ENCODE results near the gene JAKMIP1. TPM values are rescaled to one million over a fixed set of nuclear protein-coding genes. Genes with fewer than 3 reads are reported as not detected.

The JAKMIP1 gene
- total RNA-seq, 4 donors from 2014 or later: 0.26 to 0.48 TPM; not detected in 2

- H3K27me3 ChIP-seq: no peaks in the 10 kb centered on the region
- TF ChIP-seq POLR2A (IDR thresholded peaks at IDR 0.05): no peak
- TF ChIP-seq CTCF (IDR thresholded peaks at IDR 0.05): no peak
- H3K4me1 ChIP-seq: no peaks in the 10 kb centered on the region
- no peak overlapping the region for H3K27ac ChIP-seq
- no peak for DNase-seq
- no peak overlapping the region for H3K4me3 ChIP-seq
- no peaks in the 10 kb centered on the region for H3K9me3 ChIP-seq
- intact Hi-C loops (cut with DNase I; ENCODE audit: low total_unique reads): no loop called here
- no peaks in the 10 kb centered on the region for H3K36me3 ChIP-seq
Observed at GRCh38 chr4:6114181-6114580, 86.2 kb downstream of the JAKMIP1 start.

- DNase-seq: no peak
- intact Hi-C loops (cut with DNase I; ENCODE audit: low total_unique reads): no loop called here
- no peak overlapping the region for H3K4me3 ChIP-seq
- H3K36me3 ChIP-seq: no peaks in the 10 kb centered on the region
- H3K27me3 ChIP-seq: no peaks in the 10 kb centered on the region
- TF ChIP-seq CTCF (IDR thresholded peaks at IDR 0.05) (no peak), POLR2A (IDR thresholded peaks at IDR 0.05) (no peak)
- H3K9me3 ChIP-seq: no peaks in the 10 kb centered on the region
- no peaks in the 10 kb centered on the region for H3K4me1 ChIP-seq
- H3K27ac ChIP-seq: no peak overlapping the region
Observed at GRCh38 chr4:6113641-6114040, 86.7 kb downstream of the JAKMIP1 start.

GRCh38 chr4:6112606-6113290, 87.6 kb downstream of the JAKMIP1 start:
- Histone ChIP-seq H3K27ac (no peak overlapping the region), H3K36me3 (no peaks in the 10 kb centered on the region), H3K4me1 (no peaks in the 10 kb centered on the region), H3K4me3 (no peak overlapping the region), H3K27me3 (no peaks in the 10 kb centered on the region), H3K9me3 (no peaks in the 10 kb centered on the region)
- DNase-seq: no peak
- TF ChIP-seq CTCF (IDR thresholded peaks at IDR 0.05) (no peak), POLR2A (IDR thresholded peaks at IDR 0.05) (no peak)
- intact Hi-C loops (cut with DNase I; ENCODE audit: low total_unique reads): no loop called here

GRCh38 chr4:6111354-6111960, 88.9 kb downstream of the JAKMIP1 start:
- no peak for TF ChIP-seq CTCF (IDR thresholded peaks at IDR 0.05)
- TF ChIP-seq POLR2A (IDR thresholded peaks at IDR 0.05): no peak
- DNase-seq: no peak
- H3K27me3 ChIP-seq: no peaks in the 10 kb centered on the region
- H3K4me1 ChIP-seq: no peaks in the 10 kb centered on the region
- H3K27ac ChIP-seq: no peak overlapping the region
- intact Hi-C loops (cut with DNase I; ENCODE audit: low total_unique reads): no loop called here
- H3K9me3 ChIP-seq: no peaks in the 10 kb centered on the region
- no peak overlapping the region for H3K4me3 ChIP-seq
- H3K36me3 ChIP-seq: no peaks in the 10 kb centered on the region

- no peak for TF ChIP-seq CTCF (IDR thresholded peaks at IDR 0.05)
- no peak for TF ChIP-seq POLR2A (IDR thresholded peaks at IDR 0.05)
- Histone ChIP-seq H3K4me1 (no peaks in the 10 kb centered on the region), H3K27ac (no peak overlapping the region), H3K36me3 (no peaks in the 10 kb centered on the region), H3K9me3 (no peaks in the 10 kb centered on the region), H3K27me3 (no peaks in the 10 kb centered on the region), H3K4me3 (no peak overlapping the region)
- intact Hi-C loops (cut with DNase I; ENCODE audit: low total_unique reads): no loop called here
- no peak for DNase-seq
Observed at GRCh38 chr4:6110681-6111353, 89.5 kb downstream of the JAKMIP1 start.
